GM04504 (cell line): Measurements from ENCODE around the gene ASTN2.
A peak's percentile ranks its signal among the peaks of the same experiment; 100 is the strongest.

Source experiments
- DNase-seq: peaks from one replicate; pipeline ENCODE4 v3.0.0-alpha.2; 2012; ENCODE audit warnings: low read depth

Gene ASTN2

GRCh38 chr9:116605904-116606341 lies 808.9 kb downstream of the ASTN2 start:
- no peak for DNase-seq

GRCh38 chr9:116605060-116605459 lies 809.8 kb downstream of the ASTN2 start:
- no peak for DNase-seq

GRCh38 chr9:116604251-116604650 lies 810.6 kb downstream of the ASTN2 start:
- DNase-seq = no peak

GRCh38 chr9:116599342-116599884 lies 815.4 kb downstream of the ASTN2 start:
- DNase-seq = no peak

GRCh38 chr9:116596646-116597045 lies 818.2 kb downstream of the ASTN2 start:
- no peak for DNase-seq

- peak; percentile 78 for DNase-seq
Measured at GRCh38 chr9:116594547-116594946, 820.3 kb downstream of the ASTN2 start.

- DNase-seq = peak; percentile 33
Measured at GRCh38 chr9:116592970-116593369, 821.9 kb downstream of the ASTN2 start.

- peak; percentile 34 for DNase-seq
Measured at GRCh38 chr9:116589392-116590354, 825.2 kb downstream of the ASTN2 start.

GRCh38 chr9:116587919-116588318 lies 826.9 kb downstream of the ASTN2 start:
- DNase-seq = no peak

GRCh38 chr9:116585896-116586295 lies 829.0 kb downstream of the ASTN2 start:
- peak; percentile 44 for DNase-seq

- DNase-seq = no peak
Measured at GRCh38 chr9:116585204-116585603, 829.7 kb downstream of the ASTN2 start.

GRCh38 chr9:116580853-116581252 lies 834.0 kb downstream of the ASTN2 start:
- DNase-seq = no peak

GRCh38 chr9:116576386-116576785 lies 838.5 kb downstream of the ASTN2 start:
- DNase-seq = no peak

GRCh38 chr9:116574027-116574679 lies 840.7 kb downstream of the ASTN2 start:
- no peak for DNase-seq

- DNase-seq = peak; percentile 66
Measured at GRCh38 chr9:116572095-116572748, 842.6 kb downstream of the ASTN2 start.

- DNase-seq = no peak
Measured at GRCh38 chr9:116569111-116569510, 845.7 kb downstream of the ASTN2 start.

- no peak for DNase-seq
Measured at GRCh38 chr9:116566677-116567488, 848.0 kb downstream of the ASTN2 start.

GRCh38 chr9:116565986-116566385 lies 848.9 kb downstream of the ASTN2 start:
- DNase-seq = no peak

GRCh38 chr9:116564266-116564793 lies 850.5 kb downstream of the ASTN2 start:
- DNase-seq = no peak

- no peak for DNase-seq
Measured at GRCh38 chr9:116558818-116559540, 855.9 kb downstream of the ASTN2 start.
